Thoracic aorta endothelial cell (primary cell): ENCODE results near the gene PRND. TPM values are rescaled to one million over a fixed set of nuclear protein-coding genes. Genes with fewer than 3 reads are reported as not detected.

ENCODE experiments used
- total RNA-seq: library from RNA; depleted of rRNA; stranded (reverse); fragments of >200 nt; gene quantifications from 2 replicates; pipeline ENCODE4 v1.2.3, GENCODE V29; 2012

PRND gene, protein sequence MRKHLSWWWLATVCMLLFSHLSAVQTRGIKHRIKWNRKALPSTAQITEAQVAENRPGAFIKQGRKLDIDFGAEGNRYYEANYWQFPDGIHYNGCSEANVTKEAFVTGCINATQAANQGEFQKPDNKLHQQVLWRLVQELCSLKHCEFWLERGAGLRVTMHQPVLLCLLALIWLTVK
- total RNA-seq, result 1.2 and 2.3 TPM in 2 replicates

DNA sequence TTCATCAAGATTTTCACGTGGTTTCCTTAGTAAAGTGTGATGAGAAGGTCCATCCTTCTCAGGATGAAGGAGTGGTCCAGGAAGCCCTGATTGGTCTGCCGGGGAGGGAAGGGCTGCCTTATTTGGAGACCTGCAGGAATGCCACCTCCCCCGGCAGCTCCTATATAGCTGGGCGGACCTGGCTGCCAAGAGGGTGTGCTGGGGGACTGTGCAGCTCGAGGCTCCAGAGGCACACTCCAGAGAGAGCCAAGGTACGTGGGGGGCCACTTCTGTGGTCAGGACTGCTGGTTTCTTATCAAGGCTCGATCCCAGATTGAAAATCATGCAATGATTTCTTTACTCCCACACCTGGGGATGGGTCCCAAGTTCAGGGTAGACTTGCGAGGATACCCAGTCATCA, at the start of gene PRND:
Gene PRND (plus strand): TSS at position 191 of the 400 bp plus-strand sequence. CDS start 2,643 bp downstream, outside the sequence.

Other genes with a start within 250 kb of the PRND start
- gene PRNP, start 35.5 kb upstream of the PRND start, total RNA-seq, result 57.3 and 71.7 TPM in 2 replicates
- 47.2 and 61.4 TPM in 2 replicates for gene RASSF2, start 101.7 kb downstream of the PRND start, total RNA-seq